SHP77 (cell line): ENCODE results near the gene TEX13B.
"Not testable (repeated sequence)": the region's sequence is repeated elsewhere in the genome, so short reads cannot be mapped to it uniquely, and the experiment has no call there.

ENCODE experiments used
- DNase-seq, 2 experiments: peaks; one replicate each; lab custom pipeline; 2025; lab: John Stamatoyannopoulos, UW

The TEX13B gene, protein sequence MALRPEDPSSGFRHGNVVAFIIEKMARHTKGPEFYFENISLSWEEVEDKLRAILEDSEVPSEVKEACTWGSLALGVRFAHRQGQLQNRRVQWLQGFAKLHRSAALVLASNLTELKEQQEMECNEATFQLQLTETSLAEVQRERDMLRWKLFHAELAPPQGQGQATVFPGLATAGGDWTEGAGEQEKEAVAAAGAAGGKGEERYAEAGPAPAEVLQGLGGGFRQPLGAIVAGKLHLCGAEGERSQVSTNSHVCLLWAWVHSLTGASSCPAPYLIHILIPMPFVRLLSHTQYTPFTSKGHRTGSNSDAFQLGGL

DNA sequence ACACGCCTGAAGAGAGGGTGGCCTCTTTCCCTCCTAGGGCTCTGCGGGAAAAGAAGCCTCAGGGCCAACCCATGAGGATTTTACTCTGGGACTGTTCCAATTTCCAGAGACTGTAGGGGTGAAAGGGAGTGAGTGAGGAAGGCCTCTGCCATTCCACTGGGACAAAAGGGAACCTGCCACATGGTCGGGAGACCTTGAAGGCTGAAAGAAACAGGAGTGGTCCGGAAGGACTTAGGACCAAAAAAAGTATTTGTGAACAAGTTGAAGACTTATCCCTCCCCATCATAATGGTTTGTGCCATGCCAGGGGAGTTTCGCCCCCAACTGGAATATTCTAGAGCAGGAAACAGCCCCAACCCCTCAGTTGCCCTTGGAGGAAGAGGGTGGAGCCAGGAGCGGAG, at the start of gene TEX13B:
Gene TEX13B, minus strand, starts transcription at position 15 of the 400 bp plus-strand sequence. CDS start 243 bp downstream, outside the sequence.
- no peak for DNase-seq

DNA sequence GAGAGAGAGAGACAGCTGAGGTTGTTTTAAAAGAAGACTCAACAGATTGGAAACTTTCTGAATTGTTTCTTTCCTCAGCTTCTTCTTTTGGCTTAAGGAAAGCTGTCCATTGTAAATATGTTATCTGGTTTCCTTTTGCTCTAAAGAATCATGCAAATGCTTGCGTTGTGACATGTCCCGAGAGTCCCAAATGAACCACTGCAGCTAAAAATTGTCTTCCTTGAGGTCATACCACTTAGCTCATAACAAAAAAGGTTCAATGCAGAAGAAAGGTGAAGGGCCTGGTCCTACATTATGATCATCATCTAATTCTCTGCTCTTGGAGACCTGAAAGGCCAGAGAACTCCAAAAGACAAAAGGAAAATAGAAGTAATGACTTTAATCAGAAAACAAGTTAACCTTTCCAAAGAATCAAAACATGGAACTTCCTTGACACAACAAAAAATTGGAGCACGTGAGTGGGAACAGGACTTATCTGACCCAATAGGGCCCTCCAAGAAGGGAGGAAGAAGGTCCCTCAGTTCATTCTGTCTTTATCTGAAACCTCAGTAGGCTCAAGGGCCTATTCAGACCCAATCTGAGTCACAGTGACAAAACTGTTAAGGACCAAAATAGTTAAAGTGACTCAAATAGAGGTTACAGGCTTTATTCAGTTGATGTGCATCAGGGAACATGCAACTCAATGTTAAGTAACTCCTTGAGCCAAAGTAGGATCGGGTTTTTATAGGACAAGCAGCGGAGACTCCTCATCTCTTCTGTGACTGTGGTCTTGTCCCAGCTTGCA, 48.0 kb upstream of the TEX13B start:
- DNase-seq = no peak

DNA sequence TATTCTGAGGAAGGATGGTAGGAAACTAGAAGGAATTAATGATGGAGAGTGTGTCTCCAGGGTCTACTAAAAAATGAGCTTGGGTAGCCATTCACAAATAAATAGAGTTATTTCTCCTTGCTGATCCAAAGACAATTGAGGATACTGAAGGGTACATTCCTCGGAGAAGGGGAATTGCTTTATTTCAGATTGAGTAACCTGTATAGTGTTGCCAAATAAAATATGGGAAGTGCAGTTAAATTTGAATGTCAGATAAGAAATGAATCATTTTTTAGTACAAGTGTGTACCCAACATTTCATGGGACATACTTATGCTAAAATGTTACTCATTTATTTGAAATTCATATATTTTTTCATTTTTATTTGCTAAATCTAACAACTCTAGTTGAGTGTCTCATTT, 46.7 kb upstream of the TEX13B start:
- no peak for DNase-seq

DNA sequence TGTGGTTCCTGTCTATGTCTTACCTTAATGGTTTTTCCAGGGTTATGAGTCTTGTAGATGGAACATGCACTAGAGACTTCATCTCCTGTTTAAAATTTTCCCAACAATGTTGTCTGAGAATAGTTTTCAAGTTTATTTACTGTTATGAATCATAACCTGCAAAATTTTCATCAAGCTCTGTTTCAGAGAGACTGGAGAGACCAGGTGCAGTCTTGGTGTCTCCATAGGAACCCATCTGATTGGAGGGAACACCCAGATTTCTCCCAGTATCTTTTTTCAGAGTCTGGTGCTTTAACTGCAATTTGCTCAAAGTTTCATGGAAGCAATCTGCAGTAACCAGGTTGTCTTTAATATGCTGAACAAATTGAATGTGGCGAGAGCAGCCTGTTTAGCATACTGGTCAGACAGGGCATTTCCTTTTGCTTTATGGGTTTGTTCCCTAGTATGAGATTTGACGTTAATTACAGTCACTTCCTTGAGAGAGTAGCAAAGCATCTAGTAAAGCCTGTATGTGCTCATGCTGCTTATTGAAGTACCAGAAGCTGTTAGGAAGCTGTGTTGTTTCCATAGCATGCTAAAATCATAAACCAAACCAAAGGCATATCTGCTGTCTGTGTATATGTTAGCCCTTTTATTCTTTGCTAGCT, 43.9 kb upstream of the TEX13B start:
- no peak for DNase-seq

DNA sequence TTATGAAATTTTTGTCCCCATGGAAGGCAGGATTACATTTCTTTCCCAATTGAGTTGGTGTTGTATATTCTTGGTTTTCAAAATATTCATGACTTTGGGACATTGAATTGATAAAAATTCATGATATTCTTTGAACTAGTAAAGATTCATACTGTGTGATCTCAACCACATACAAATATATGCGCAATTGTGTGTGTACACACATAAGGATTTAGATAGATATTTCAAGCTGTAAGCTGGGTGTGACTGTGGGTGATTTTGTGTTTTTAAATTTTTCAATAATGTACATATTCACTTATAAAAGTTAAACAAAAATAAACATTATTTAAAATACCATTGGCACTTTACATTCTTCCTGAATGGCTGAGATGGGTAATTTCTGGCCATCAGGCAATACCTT, 43.2 kb upstream of the TEX13B start:
- no peak for DNase-seq

DNA sequence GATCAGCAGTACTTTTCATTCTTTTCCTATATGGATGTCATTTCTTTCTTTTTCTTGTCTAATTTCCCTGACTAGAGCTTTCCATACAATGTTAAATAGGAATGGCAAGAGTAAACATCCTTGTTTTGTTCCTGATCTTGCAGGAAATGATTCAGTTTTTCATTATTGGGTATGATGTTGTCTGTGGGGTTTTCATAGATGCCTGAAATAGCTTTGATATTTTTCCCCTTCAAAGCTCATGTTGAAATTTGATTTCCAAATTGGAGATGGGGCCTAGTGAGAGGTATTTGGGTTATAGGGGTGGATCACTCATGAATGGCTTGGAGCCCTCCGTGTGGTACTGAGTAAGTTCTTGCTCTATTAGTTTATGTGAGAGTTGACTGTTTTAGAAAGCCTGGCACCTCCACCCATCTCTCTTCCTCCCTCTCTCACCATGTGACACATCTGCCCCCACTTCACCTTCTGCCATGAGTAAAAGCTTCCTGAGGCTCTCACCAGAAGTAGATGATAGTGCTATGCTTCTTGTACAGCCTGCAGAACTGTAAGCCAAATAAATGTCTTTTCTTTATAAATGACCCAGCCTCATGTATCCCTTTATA, 40.4 kb upstream of the TEX13B start:
- no peak for DNase-seq

DNA sequence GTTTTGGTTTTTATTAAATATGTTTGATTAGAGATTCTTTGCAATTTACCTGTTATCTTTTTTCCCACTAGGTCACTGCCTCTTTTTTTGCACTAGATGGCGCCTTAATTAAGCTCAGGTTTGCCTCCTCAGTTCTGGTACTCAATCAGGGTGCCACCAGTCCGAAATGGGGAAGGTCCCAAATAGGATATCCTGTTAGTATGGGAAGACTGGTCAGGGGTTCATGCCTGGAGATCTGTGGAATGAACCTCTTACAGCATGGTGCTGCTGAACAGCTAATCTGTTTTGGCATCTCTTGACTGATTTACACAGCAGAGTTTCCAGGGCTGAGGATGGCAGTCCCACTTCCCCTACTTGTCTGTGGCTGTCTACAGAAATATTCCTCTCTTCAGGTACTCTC, 38.5 kb upstream of the TEX13B start:
- DNase-seq = no peak

DNA sequence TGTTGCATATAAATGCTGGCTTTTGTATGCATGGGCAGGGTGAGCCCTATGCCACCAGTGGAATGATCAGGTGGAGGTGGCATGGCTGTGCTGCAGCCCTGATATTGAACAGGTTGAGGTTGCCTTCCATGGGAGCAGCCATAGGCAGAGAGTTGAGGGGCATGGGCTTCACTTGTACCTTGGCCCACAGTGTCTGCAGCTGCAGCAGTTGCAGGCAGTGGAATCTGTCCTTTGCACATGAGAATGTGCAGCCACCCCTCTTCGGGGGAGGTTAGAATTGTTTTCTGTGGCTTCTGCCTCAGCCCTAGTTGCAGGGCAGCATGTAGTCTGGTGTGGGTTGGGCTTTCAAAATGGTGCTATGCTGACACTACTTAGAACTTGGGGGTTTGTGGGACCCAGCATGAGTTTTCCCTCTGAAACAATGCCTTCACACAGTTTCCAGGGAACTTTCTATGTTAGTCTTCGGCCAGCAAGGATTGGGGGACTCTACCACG, 37.3 kb upstream of the TEX13B start:
- no peak for DNase-seq

DNA sequence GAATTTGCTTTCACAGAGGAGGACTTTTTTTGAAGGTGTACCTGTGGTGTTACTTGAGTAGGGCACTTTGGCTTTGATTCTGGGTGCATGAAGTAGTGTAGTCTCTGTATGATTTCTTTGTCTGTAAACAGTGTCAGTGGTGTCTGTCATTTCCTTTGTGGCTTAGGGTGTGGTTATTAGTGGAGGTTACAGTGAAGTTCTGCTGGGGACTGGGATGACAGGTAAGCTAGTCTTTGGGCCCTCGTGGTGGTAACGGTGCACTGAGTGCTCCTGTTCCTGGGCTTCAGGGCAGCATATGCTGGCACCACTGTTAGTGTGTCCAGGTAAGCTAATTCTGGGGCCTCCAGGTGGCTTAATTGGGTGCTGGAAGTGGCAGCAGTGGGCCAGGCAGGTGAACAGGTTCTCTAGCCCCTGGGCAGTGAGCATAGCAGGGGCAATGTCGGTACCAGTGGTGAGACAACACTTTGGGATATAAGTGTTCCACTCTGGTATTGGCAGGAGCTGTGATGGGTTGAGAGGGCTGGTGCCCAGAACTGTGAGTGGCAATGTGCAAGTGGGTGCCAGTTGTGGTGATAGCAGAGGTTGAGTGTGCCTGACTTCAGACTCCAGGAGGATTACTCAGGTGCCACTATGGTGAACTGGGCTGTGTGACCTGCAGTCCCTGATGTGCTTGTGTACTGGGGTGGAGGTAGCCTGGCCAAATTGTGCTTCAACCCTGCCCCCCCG, 36.6 kb upstream of the TEX13B start:
- no peak for DNase-seq

DNA sequence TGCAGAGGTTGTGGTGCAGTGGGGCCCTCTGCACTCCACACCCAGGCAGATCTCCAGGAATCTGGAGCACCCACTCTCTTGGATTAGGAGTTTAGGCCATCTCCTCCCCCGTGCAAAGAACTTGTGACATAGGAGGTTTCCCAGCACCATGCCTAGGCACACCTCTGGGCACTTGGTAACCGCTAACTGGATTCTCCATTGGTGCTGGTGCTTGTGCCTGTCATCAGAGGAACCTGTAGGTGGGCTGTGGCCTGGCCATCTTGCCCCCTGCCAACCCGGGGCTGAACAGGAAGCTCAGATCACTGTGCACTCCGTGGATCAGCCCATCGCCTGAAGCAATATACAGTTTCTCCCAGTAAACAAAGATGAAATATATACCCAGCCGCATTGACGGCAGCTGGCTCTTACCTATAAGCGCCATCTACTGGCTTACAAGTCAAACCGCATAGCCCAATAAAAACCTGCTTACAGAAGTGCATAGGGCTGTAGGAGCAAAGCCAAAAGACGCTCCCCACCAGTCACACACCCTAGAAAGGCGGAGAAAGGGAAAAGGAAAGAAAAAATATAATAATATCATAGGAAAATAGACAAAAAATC, 19.1 kb upstream of the TEX13B start:
- peak; percentile 2 to 11 for DNase-seq

DNA sequence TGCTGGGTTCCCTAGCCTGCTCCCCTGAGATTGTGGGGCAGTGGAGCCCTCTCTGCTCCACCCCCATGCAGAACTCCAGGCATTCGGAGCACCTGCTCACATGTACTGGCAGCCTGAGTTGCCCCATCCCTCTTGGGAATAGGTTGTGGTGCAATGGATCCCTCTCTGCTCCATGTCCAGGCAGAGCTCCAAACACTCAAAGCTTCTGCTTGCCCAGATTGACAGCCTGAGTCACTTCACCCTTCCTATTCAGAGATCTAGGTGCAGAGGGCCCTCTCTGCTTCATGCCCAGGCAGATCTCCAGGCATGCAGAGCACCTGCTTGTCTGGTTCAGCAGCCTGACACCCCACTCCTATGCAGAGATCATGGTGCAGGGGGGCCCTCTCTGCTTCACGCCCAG, 18.6 kb upstream of the TEX13B start:
- DNase-seq = no peak

DNA sequence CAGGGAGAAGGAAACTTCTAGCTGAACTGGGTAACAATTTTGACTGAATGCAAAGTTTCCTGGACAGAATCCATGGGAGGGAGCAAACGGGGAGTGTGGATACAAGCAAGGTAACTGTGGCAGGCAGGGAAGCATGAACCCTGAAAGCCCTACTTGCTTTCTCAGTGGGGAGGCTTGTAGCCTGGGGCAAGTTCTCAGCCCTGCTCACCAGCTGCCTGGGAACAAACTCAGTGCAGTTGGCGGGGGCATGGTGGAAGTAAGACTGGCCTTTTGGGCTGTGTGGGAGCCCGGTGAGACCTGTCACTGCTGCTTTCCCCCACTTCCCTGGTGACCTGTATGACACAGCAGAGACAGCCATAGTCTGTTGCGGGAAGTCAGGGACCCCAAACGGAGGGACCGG, 14.0 kb upstream of the TEX13B start:
- no peak for DNase-seq

DNA sequence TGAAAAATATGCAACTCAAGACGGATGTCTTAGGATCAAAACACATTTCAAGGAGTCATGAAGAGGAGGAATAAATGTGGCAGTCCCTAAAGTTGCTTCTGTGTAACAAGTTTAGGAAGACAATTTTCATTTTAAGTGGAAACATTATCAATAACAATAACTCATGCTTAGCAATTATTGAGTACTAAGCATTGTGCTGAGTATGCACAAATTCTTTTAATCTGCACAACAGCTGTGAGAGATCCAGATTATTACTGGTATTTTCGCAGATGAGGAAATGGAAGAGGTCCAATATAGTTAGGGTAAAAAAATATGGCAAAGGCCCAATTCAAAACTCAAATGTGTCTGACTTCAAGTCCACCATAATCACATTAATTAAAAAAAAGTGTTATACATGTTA, 2.9 kb upstream of the TEX13B start:
- DNase-seq = no peak

DNA sequence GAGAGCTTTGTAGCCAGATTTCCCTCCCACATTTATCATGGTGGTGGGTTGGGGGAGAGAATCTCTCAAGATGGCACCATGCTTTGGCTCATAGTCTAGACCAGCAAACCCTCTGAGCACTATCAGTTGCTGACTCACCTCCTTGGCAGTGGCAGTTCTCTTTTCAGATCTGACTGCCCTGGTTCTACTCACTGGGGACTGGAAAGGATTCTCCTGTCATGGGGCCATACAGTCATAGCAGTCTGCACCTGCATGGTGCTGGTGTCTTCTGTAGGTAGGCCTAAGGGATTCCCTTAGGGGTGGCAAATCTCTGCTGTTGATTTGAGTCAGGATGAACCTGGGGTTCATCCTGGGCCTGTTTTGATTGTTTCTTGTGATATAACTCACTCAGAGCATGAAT, 2.6 kb downstream of the TEX13B start:
- no peak for DNase-seq

DNA sequence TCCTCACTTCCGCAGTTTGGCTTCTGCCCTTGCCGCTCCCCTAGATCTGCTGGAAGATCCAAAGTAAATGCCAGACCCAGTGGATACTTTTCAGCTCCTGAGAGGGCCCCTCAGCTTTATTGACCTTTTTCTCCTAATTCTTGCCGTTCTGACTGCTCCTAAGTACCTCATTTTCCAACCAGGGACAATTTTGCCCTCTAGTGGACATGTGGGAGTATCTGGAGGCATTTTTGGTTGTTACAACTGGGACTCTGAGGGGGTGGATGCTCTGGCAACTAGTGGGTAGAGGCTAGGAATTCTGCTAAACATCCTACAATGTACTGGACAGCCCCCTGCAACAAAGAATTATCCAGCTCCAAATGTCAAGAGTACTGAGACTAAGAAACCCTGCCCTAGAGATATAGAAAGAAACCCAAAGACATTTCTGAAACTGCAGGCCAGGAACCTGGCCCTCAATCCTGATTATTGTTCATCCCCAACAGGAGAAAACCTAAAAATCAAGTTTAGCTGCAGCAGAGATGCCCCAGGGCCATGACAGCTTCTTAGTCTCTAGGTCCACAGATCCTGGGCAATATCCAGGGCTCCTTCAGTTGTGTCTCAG, 3.4 kb downstream of the TEX13B start:
- DNase-seq = peak in 1 of 2 experiments; percentile 9

DNA sequence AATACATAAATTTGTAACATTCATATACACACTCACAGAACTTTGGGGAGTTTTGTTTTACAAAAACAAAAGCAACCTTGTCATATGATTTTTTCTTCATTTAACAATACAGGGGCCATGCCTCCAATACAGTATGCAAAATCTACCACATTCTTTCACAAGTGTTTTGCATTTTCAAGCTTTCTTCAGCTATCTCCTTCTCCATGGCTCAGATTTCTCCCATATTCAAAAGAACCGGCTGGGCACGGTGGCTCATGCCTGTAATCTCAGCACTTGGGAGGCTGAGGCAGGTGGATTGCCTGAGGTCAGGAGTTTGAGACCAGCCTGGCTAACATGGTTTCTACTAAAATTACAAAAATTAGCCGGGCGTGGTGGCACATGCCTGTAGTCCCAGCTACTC, 4.1 kb downstream of the TEX13B start:
- no peak for DNase-seq

DNA sequence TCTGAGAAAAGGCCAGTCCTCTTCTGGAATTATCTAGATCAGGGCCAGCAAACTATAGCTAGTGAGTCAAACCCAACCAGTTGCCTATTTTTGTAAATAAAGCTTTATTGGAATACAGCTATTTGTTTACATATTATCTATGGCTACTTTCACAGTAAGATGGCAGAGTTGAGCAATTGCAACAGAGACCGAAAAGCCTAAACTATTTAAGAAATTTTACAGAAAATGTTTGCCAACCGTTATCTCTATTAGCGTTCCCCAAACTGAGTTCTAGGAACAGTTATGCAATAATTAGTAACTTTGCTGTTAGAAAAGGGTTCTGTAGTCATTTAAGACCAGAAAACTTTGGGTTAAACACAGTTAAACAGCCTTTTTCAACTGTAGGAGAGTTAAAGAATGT, 10.5 kb downstream of the TEX13B start:
- DNase-seq = no peak

DNA sequence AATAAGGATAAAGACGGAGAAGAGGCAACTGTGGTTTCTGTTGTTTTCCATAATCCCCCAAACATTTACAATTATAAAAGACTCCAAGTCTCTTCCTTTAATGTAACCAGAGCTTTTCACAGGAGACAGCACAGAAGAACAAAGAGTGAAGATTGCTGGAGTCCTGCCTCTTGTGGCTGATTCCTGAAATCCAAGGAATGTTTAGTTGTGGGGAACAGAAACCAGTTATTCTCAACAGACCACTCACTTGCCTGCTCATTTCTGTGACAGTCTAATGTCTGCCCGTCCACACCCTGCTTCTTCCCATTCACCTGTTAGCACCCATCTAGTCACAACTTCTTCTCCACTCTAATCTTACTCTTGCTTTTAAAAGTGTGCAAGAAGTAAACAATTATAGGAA, 12.1 kb downstream of the TEX13B start:
- DNase-seq = no peak

DNA sequence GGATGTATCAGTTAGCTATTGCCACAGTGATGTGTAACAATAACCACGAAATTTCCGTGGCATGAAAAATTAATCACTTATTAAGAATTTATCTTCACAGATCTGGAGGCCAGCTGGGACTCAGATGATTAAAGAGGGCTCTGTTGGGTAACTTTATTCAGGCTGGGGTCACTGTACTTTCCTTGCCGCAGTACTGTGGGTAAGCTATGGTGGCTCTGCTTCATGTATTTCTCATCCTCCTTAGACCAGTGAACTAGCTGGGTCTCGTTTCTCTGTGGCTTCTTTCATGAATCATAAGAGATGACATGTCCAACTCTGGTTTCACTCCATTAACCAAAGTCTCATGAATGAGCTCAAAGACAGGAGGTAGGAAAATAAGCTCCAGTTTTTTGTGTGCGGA, 13.5 kb downstream of the TEX13B start:
- no peak for DNase-seq

DNA sequence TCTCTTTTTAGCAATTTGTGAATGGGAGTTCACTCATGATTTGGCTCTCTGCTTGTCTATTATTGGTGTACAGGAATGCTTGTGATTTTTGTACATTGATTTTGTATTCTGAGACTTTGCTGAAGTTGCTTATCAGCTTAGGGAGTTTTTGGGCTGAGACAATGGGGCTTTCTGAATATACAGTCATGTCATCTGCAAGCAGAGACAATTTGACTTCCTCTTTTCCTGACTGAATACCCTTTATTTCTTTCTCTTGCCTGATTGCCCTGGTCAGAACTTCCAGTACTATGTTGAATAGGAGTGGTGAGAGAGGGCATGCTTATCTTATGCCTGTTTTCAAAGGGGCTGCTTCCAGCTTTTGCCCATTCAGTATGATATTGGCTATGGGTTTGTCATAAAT, 26.8 kb downstream of the TEX13B start:
- DNase-seq = not testable (repeated sequence)

DNA sequence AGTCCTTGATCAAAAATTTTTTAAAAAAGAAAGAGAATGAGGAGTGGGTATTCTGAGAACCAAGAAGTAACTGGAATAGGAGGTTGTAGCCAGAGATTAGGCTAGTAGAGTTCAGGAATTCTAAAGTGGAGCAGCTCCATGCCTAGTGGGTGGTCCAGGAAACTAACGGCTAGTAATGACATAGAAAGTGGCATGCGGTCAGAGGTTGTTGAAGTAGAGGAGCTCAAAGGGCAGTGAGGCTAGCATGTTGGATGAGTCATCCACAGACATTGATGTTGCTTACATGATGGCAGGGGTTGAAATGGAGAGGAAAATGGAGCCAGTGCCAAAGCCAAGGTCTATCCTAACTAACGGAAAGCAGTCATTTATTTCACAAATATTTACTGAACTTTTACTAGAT, 42.1 kb downstream of the TEX13B start:
- DNase-seq = no peak
